Activated B cell treated with CpG ODN at 0.5 μM for 24 hours (primary cell): ENCODE measurements around the gene CAPN1. TPM values are rescaled to one million over a fixed set of nuclear protein-coding genes. Genes with fewer than 3 reads are reported as not detected.

Experiments
- ATAC-seq: fragments of 200-7000 bp; cut with Tn5 transposase; one replicate; pipeline ENCODE4 v1.10.0; 2021; ENCODE audit warnings: low read depth, mild to moderate bottlenecking, moderate library complexity
- CTCF ChIA-PET: fragments of 350-600 bp; sonication (Branson Sonifier 250); formaldehyde crosslinking; loops from one replicate; lab custom pipeline; 2021; ENCODE audit warnings: antibody characterized with exemption; lab: Charles Lee
- POLR2A ChIA-PET: fragments of 350-600 bp; sonication (Branson Sonifier 250); formaldehyde crosslinking; loops from one replicate; lab custom pipeline; 2021; ENCODE audit warnings: antibody characterized with exemption; lab: Charles Lee
- DNase-seq: peaks from one replicate; pipeline ENCODE4 v3.0.0; 2022
- H3K27ac Mint-ChIP-seq: one replicate; pipeline ENCODE4 v1.8.0; 2020; ENCODE audit warnings: mixed read lengths
- H3K27me3 Mint-ChIP-seq: one replicate; pipeline ENCODE4 v1.8.0; 2021; ENCODE audit warnings: mixed read lengths
- H3K36me3 Mint-ChIP-seq: one replicate; pipeline ENCODE4 v1.8.0; 2021; ENCODE audit warnings: low read depth, mixed read lengths
- H3K4me1 Mint-ChIP-seq: one replicate; pipeline ENCODE4 v1.8.0; 2021; ENCODE audit warnings: mixed read lengths
- H3K4me3 Mint-ChIP-seq: one replicate; pipeline ENCODE4 v1.8.0; 2020; ENCODE audit warnings: mild to moderate bottlenecking, mixed read lengths
- H3K9me3 Mint-ChIP-seq: one replicate; pipeline ENCODE4 v1.8.0; 2020; ENCODE audit warnings: mixed read lengths
- intact Hi-C: fragments of 100-400 bp; cut with micrococcal nuclease; formaldehyde crosslinking; loops from one replicate; pipeline ENCODE4 v1.15.1; 2024
- total RNA-seq: library from RNA; stranded (reverse); gene quantifications from 2 replicates; pipeline ENCODE4 v1.2.3, GENCODE V29; 2022
- TF ChIP-seq, protein P1 (sequence below): fragments of 200-600 bp; IDR thresholded peaks from one replicate; pipeline ENCODE4 v1.8.0; 2022; ENCODE audit warnings: antibody characterized with exemption, mild to moderate bottlenecking

Gene CAPN1
- total RNA-seq, 1 donor from 2014 or later: 260 TPM

DNA sequence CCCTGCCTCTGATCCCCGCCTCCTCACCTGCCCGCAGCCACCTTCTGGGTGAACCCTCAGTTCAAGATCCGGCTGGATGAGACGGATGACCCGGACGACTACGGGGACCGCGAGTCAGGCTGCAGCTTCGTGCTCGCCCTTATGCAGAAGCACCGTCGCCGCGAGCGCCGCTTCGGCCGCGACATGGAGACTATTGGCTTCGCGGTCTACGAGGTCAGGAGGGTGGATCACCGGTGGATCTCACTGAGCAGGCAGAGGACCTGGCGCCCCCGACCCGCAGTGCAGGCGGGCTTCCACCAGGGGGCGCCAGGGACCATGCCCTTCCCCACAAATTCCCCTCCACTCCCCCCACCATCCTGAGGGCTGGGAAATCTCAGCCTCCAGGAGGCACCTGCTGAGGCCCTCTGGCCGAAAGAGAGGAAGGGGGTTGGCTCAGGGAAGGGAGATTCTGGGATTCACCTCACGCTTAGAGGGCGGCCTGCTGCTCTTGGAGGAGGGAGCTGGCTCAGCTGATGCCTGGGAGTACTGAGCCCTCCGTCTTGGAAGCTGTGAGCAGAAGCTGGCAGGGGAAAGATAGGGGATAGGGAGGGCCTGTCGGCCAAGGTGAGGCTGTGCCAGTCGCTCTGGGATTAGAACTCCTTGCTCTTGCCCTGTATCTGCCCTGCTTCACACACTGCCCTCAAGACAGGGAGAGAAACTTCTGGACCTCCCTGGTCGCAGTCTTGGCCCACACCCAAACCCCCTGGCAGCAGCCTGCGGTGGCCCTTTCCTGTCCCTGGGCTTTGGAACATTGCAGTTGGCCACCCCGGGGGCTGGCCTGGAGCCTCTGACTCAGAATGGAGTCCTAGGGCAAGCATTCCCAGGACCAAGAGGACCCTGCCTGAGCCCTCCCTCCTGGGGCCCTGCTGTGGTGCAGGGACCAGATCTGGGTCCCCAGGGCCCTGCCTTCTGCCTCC, 23.2 kb downstream of the CAPN1 start:
- intact Hi-C loops: loop anchor here (1.0 kb wide), 1 partner anchor 110 kb away; no protein-coding TSS in a partner anchor
- no peaks in the 10 kb centered on the region for H3K9me3 Mint-ChIP-seq
- ATAC-seq (peak; percentile 73), DNase-seq (peak; percentile 59)
- H3K4me1 Mint-ChIP-seq: peaks cover 3% of the 10 kb centered on the region
- H3K4me3 Mint-ChIP-seq: no peak overlapping the region
- no peaks in the 10 kb centered on the region for H3K27me3 Mint-ChIP-seq
- no peak overlapping the region for H3K27ac Mint-ChIP-seq
- ChIA-PET POLR2A (interaction anchor here (0.6 to 2.5 kb wide), 3 partner anchors 23 to 304 kb away, joined by 3 to 12 read pairs (median 8); partner anchors contain the start of gene CAPN1), CTCF (interaction anchor here (1.5 to 1.6 kb wide), 3 partner anchors 21 to 124 kb away, joined by 6 to 8 read pairs (median 7); partner anchors contain the start of gene CDC42EP2)
- H3K36me3 Mint-ChIP-seq: peaks cover 70% of the 10 kb centered on the region
- TF ChIP-seq, protein P1, sequence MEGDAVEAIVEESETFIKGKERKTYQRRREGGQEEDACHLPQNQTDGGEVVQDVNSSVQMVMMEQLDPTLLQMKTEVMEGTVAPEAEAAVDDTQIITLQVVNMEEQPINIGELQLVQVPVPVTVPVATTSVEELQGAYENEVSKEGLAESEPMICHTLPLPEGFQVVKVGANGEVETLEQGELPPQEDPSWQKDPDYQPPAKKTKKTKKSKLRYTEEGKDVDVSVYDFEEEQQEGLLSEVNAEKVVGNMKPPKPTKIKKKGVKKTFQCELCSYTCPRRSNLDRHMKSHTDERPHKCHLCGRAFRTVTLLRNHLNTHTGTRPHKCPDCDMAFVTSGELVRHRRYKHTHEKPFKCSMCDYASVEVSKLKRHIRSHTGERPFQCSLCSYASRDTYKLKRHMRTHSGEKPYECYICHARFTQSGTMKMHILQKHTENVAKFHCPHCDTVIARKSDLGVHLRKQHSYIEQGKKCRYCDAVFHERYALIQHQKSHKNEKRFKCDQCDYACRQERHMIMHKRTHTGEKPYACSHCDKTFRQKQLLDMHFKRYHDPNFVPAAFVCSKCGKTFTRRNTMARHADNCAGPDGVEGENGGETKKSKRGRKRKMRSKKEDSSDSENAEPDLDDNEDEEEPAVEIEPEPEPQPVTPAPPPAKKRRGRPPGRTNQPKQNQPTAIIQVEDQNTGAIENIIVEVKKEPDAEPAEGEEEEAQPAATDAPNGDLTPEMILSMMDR: peak; percentile 66

DNA sequence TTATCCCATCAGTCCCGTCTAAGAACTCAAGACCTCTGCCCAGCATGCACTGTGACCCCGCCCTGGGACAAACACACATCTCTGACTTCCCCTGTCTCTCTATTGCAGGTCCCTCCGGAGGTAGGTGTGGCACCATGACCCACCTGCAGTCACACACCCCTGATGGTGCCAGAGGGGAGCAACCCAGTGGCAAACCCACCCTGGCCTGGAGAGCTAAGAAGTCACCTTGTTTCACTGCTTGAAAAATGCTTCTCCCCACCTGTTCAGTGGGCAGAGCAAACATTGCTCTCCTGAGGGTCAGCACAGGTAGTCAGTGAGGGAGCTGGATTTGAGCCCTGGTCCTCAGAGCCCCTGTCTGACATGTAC, 23.9 kb downstream of the CAPN1 start:
- intact Hi-C loops: no loop called here
- Mint-ChIP-seq H3K4me3 (no peak overlapping the region), H3K4me1 (peaks cover 3% of the 10 kb centered on the region), H3K9me3 (no peaks in the 10 kb centered on the region), H3K36me3 (peaks cover 71% of the 10 kb centered on the region), H3K27ac (no peak overlapping the region), H3K27me3 (no peaks in the 10 kb centered on the region)
- CTCF ChIA-PET: interaction anchor here (1.5 to 1.6 kb wide), 3 partner anchors 20 to 124 kb away, joined by 6 to 8 read pairs (median 7); partner anchors contain the start of gene CDC42EP2
- POLR2A ChIA-PET: interaction anchor here (0.6 to 2.5 kb wide), 3 partner anchors 24 to 303 kb away, joined by 3 to 12 read pairs (median 8); partner anchors contain the start of gene CAPN1
- TF ChIP-seq, protein P1: no peak
- no peak for DNase-seq
- ATAC-seq: no peak

DNA sequence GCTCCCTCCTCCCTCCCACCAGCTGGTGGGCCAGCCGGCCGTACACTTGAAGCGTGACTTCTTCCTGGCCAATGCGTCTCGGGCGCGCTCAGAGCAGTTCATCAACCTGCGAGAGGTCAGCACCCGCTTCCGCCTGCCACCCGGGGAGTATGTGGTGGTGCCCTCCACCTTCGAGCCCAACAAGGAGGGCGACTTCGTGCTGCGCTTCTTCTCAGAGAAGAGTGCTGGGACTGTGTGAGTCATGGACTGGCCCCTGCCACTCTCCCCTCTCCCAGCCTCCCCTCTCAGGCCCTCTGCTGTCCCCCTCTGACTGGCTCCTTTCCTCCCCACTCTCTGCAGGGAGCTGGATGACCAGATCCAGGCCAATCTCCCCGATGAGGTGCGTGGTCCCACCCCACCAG, 24.7 kb downstream of the CAPN1 start:
- ATAC-seq (no peak), DNase-seq (no peak)
- H3K36me3 Mint-ChIP-seq: peaks cover 75% of the 10 kb centered on the region
- H3K9me3 Mint-ChIP-seq: no peaks in the 10 kb centered on the region
- H3K27ac Mint-ChIP-seq: no peak overlapping the region
- TF ChIP-seq, protein P1: no peak
- intact Hi-C loops: no loop called here
- no peak overlapping the region for H3K4me3 Mint-ChIP-seq
- ChIA-PET CTCF (interaction anchor here (1.5 to 1.6 kb wide), 2 partner anchors 109 to 123 kb away, joined by 6 to 8 read pairs; partner anchors contain the start of gene CDC42EP2), POLR2A (no interaction called here)
- H3K27me3 Mint-ChIP-seq: no peaks in the 10 kb centered on the region
- no peaks in the 10 kb centered on the region for H3K4me1 Mint-ChIP-seq

GRCh38 chr11:65206901-65207300, 25.2 kb downstream of the CAPN1 start:
- TF ChIP-seq, protein P1: no peak
- Mint-ChIP-seq H3K36me3 (peaks cover 76% of the 10 kb centered on the region), H3K9me3 (no peaks in the 10 kb centered on the region), H3K4me3 (no peak overlapping the region), H3K27me3 (no peaks in the 10 kb centered on the region), H3K27ac (no peak overlapping the region), H3K4me1 (no peaks in the 10 kb centered on the region)
- DNase-seq (no peak), ATAC-seq (no peak)
- intact Hi-C loops: no loop called here
- POLR2A ChIA-PET: interaction anchor here (0.7 kb wide), 1 partner anchor 73 kb away, joined by 4 read pairs; the partner anchor contains the start of gene SYVN1
- CTCF ChIA-PET: no interaction called here
